ENCODE data around the gene ACOT7. TPM values are rescaled to one million over a fixed set of nuclear protein-coding genes. Genes with fewer than 3 reads are reported as not detected.

The ACOT7 gene
- total RNA-seq, 1 donor from 2014 or later, result 80.3 TPM

GRCh38 chr1:6260433-6260934 is 133.1 kb downstream of the ACOT7 start:
- DNase-seq (ENCODE audit: low read depth), result no peak

GRCh38 chr1:6259491-6260362 is 133.8 kb downstream of the ACOT7 start:
- TF ChIP-seq CTCF (conservative IDR thresholded peaks at IDR 0.05; ENCODE audit: low read depth, low read length), result no peak
- DNase-seq (ENCODE audit: low read depth), result no peak
- H3K4me3 ChIP-seq (ENCODE audit: low read depth, low read length), result peak overlapping the region; percentile 65

More at GRCh38 chr1:6260433-6260934, 133.1 kb downstream of the ACOT7 start:
- TF ChIP-seq CTCF (conservative IDR thresholded peaks at IDR 0.05; ENCODE audit: low read depth, low read length), result no peak
- peak overlapping the region; percentile 65 for H3K4me3 ChIP-seq (ENCODE audit: low read depth, low read length)

DNA sequence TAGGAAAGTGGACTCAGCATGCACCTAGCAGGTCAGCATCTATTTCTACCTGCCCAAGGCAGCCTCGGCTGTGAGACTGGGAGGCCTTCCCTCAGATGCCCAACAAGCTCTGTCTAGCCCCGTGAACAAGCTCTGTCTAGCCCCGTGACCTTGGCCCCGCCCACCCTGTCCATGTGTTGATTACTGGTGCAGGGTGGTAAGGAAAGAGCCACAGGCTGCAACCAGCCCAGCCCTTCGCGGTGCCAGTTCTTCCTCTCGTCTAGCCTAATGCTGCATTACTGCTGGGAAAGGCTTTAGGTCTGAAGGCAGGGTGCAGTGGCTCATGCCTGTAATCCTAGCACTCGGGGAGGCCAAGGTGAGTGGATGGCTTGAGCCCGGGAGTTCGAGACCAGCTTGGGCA is 134.9 kb downstream of the ACOT7 start:
- no peak for TF ChIP-seq CTCF (conservative IDR thresholded peaks at IDR 0.05; ENCODE audit: low read depth, low read length)
- DNase-seq (ENCODE audit: low read depth), result no peak
- no peak overlapping the region for H3K4me3 ChIP-seq (ENCODE audit: low read depth, low read length)

- DNase-seq (ENCODE audit: low read depth), result no peak
- no peak overlapping the region for H3K4me3 ChIP-seq (ENCODE audit: low read depth, low read length)
- no peak for TF ChIP-seq CTCF (conservative IDR thresholded peaks at IDR 0.05; ENCODE audit: low read depth, low read length)
These were observed 136.0 kb downstream of the ACOT7 start for GRCh38 chr1:6257541-6258069.

- no peak overlapping the region for H3K4me3 ChIP-seq (ENCODE audit: low read depth, low read length)
- no peak for TF ChIP-seq CTCF (conservative IDR thresholded peaks at IDR 0.05; ENCODE audit: low read depth, low read length)
These were observed 136.9 kb downstream of the ACOT7 start for GRCh38 chr1:6256645-6257044.

GRCh38 chr1:6254691-6255090 is 138.9 kb downstream of the ACOT7 start:
- no peak overlapping the region for H3K4me3 ChIP-seq (ENCODE audit: low read depth, low read length)
- TF ChIP-seq CTCF (conservative IDR thresholded peaks at IDR 0.05; ENCODE audit: low read depth, low read length), result no peak
- DNase-seq (ENCODE audit: low read depth), result no peak

More at GRCh38 chr1:6256645-6257044, 136.9 kb downstream of the ACOT7 start:
- no peak for DNase-seq (ENCODE audit: low read depth)

All from epithelial cell of proximal tubule (primary cell).